Activated naive CD4-positive, alpha-beta T cell treated with anti-CD3 and anti-CD28 coated beads, Interleukin-2, amount 50 U/mL, for 72 hours (primary cell): Measurements from ENCODE around the gene TPSD1. TPM values are rescaled to one million over a fixed set of nuclear protein-coding genes. Genes with fewer than 3 reads are reported as not detected.
"Not testable (repeated sequence)": the region's sequence is repeated elsewhere in the genome, so short reads cannot be mapped to it uniquely, and the experiment has no call there.

Experiments
- ATAC-seq, 2 donors: fragments of 150-1000 bp; cut with Tn5 transposase; 2 replicates each; pipeline ENCODE4 v1.10.0; 2021; ENCODE audit warnings: mild to moderate bottlenecking in 2 of 2, moderate library complexity in 2 of 2
- DNase-seq, 2 donors: peaks; one replicate each; pipeline ENCODE4 v3.0.0; 2021 to 2022; ENCODE audit warnings: low spot score in 2 of 2
- H3K27ac Mint-ChIP-seq, 2 donors: one replicate each; pipeline ENCODE4 v1.8.0; 2022; ENCODE audit warnings: mild to moderate bottlenecking in 2 of 2, mixed read lengths in 2 of 2
- H3K36me3 Mint-ChIP-seq, 2 donors: one replicate each; pipeline ENCODE4 v1.8.0; 2022; ENCODE audit warnings: mixed read lengths in 2 of 2
- H3K9me3 Mint-ChIP-seq, 2 donors: one replicate each; pipeline ENCODE4 v1.8.0; 2022; ENCODE audit warnings: mixed read lengths in 2 of 2
- total RNA-seq, 2 donors: library from RNA; stranded (reverse); gene quantifications; one replicate each; pipeline ENCODE4 v1.2.3, GENCODE V29; 2022

TPSD1 gene
- total RNA-seq, 2 donors from 2014 or later: not detected

- H3K36me3 Mint-ChIP-seq: no peaks in the 10 kb centered on the region
- no peak for DNase-seq
- no peak overlapping the region for H3K27ac Mint-ChIP-seq
- H3K9me3 Mint-ChIP-seq: peaks cover 6 to 10% of the 10 kb centered on the region in 2 donors
- no peak for ATAC-seq
Measured at GRCh38 chr16:1265090-1265630, 9.3 kb downstream of the TPSD1 start.

GRCh38 chr16:1265826-1266225, 10.0 kb downstream of the TPSD1 start:
- ATAC-seq: no peak
- Mint-ChIP-seq H3K36me3 (no peaks in the 10 kb centered on the region), H3K27ac (no peak overlapping the region)

GRCh38 chr16:1269418-1269817, 13.5 kb downstream of the TPSD1 start:
- ATAC-seq, H3K9me3 Mint-ChIP-seq, H3K36me3 Mint-ChIP-seq, H3K27ac Mint-ChIP-seq, DNase-seq: not testable (repeated sequence)

More at GRCh38 chr16:1265826-1266225, 10.0 kb downstream of the TPSD1 start:
- no peak for DNase-seq
- H3K9me3 Mint-ChIP-seq: peaks cover 6 to 10% of the 10 kb centered on the region in 2 donors

GRCh38 chr16:1271380-1271723, 15.5 kb downstream of the TPSD1 start:
- no peak for DNase-seq
- Mint-ChIP-seq H3K27ac (peak overlapping the region in 1 of 2 donors; percentile 22), H3K36me3 (no peaks in the 10 kb centered on the region), H3K9me3 (peaks cover 0 to 5% of the 10 kb centered on the region in 2 donors)
- no peak for ATAC-seq

- H3K36me3 Mint-ChIP-seq, H3K9me3 Mint-ChIP-seq, DNase-seq: not testable (repeated sequence)
Measured at GRCh38 chr16:1271724-1272413, 16.0 kb downstream of the TPSD1 start.

GRCh38 chr16:1272453-1273198, 16.8 kb downstream of the TPSD1 start:
- no peak for ATAC-seq
- H3K36me3 Mint-ChIP-seq: no peaks in the 10 kb centered on the region

More at GRCh38 chr16:1271724-1272413, 16.0 kb downstream of the TPSD1 start:
- not testable (repeated sequence) for H3K27ac Mint-ChIP-seq, ATAC-seq

GRCh38 chr16:1273816-1274215, 17.9 kb downstream of the TPSD1 start:
- DNase-seq: no peak
- Mint-ChIP-seq H3K27ac (no peak overlapping the region), H3K36me3 (no peaks in the 10 kb centered on the region), H3K9me3 (peaks cover 0 to 5% of the 10 kb centered on the region in 2 donors)
- no peak for ATAC-seq

More at GRCh38 chr16:1272453-1273198, 16.8 kb downstream of the TPSD1 start:
- Mint-ChIP-seq H3K9me3 (peaks cover 0 to 5% of the 10 kb centered on the region in 2 donors), H3K27ac (no peak overlapping the region)
- DNase-seq: no peak

GRCh38 chr16:1274767-1275166, 18.9 kb downstream of the TPSD1 start:
- peaks cover 0 to 5% of the 10 kb centered on the region in 2 donors for H3K9me3 Mint-ChIP-seq
- DNase-seq (no peak), ATAC-seq (no peak)
- H3K27ac Mint-ChIP-seq: no peak overlapping the region
- H3K36me3 Mint-ChIP-seq: no peaks in the 10 kb centered on the region

- Mint-ChIP-seq H3K36me3 (no peaks in the 10 kb centered on the region), H3K9me3 (peaks cover 0 to 5% of the 10 kb centered on the region in 2 donors), H3K27ac (no peak overlapping the region)
- DNase-seq: no peak
- ATAC-seq: no peak
Measured at GRCh38 chr16:1275791-1276579, 20.1 kb downstream of the TPSD1 start.

GRCh38 chr16:1276580-1276878, 20.7 kb downstream of the TPSD1 start:
- DNase-seq (no peak), ATAC-seq (no peak)
- Mint-ChIP-seq H3K36me3 (no peaks in the 10 kb centered on the region), H3K9me3 (peaks cover 0 to 5% of the 10 kb centered on the region in 2 donors), H3K27ac (no peak overlapping the region)

- H3K36me3 Mint-ChIP-seq: no peaks in the 10 kb centered on the region
- no peak overlapping the region for H3K27ac Mint-ChIP-seq
- ATAC-seq (no peak), DNase-seq (no peak)
- H3K9me3 Mint-ChIP-seq: peaks cover 0 to 5% of the 10 kb centered on the region in 2 donors
Measured at GRCh38 chr16:1277151-1277598, 21.3 kb downstream of the TPSD1 start.

GRCh38 chr16:1277617-1278282, 21.9 kb downstream of the TPSD1 start:
- H3K9me3 Mint-ChIP-seq: peaks cover 0 to 5% of the 10 kb centered on the region in 2 donors
- DNase-seq: no peak
- H3K36me3 Mint-ChIP-seq: no peaks in the 10 kb centered on the region
- no peak for ATAC-seq
- no peak overlapping the region for H3K27ac Mint-ChIP-seq

- Mint-ChIP-seq H3K9me3 (peaks cover 0 to 5% of the 10 kb centered on the region in 2 donors), H3K36me3 (no peaks in the 10 kb centered on the region), H3K27ac (no peak overlapping the region)
- DNase-seq (no peak), ATAC-seq (no peak)
Measured at GRCh38 chr16:1278477-1278876, 22.6 kb downstream of the TPSD1 start.

GRCh38 chr16:1279081-1279944, 23.4 kb downstream of the TPSD1 start:
- Mint-ChIP-seq H3K9me3 (peaks cover 0 to 5% of the 10 kb centered on the region in 2 donors), H3K36me3 (no peaks in the 10 kb centered on the region), H3K27ac (no peak overlapping the region)
- no peak for DNase-seq
- no peak for ATAC-seq

GRCh38 chr16:1279945-1280589, 24.2 kb downstream of the TPSD1 start:
- Mint-ChIP-seq H3K9me3 (peaks cover 0 to 4% of the 10 kb centered on the region in 2 donors), H3K27ac (no peak overlapping the region), H3K36me3 (no peaks in the 10 kb centered on the region)
- DNase-seq: no peak
- no peak for ATAC-seq
